Measurements from ENCODE around the gene TAF1B.

DNA sequence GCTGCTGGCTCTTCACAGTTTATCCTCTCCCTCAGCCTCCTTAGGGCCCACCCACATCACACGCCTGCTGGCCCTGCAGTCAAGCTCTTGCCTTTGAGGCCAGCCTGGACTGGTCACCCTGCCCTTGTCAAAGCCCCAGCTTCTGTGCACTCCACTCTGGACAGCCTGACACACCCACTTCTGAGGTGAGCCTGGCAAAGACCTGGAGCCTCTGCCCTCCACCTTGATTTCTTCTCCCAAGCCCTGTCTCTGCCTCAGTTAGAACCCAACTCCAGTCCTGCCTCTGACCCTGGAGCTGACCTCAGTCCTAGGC is 37.0 kb upstream of the TAF1B start:
- TF ChIP-seq, protein P1, sequence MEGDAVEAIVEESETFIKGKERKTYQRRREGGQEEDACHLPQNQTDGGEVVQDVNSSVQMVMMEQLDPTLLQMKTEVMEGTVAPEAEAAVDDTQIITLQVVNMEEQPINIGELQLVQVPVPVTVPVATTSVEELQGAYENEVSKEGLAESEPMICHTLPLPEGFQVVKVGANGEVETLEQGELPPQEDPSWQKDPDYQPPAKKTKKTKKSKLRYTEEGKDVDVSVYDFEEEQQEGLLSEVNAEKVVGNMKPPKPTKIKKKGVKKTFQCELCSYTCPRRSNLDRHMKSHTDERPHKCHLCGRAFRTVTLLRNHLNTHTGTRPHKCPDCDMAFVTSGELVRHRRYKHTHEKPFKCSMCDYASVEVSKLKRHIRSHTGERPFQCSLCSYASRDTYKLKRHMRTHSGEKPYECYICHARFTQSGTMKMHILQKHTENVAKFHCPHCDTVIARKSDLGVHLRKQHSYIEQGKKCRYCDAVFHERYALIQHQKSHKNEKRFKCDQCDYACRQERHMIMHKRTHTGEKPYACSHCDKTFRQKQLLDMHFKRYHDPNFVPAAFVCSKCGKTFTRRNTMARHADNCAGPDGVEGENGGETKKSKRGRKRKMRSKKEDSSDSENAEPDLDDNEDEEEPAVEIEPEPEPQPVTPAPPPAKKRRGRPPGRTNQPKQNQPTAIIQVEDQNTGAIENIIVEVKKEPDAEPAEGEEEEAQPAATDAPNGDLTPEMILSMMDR (IDR thresholded peaks at IDR 0.05; ENCODE audit: extremely low read depth in 1 of 2, insufficient read depth in 1 of 2, low read depth in 1 of 2, low read length in 2 of 2), result no peak
- TF ChIP-seq POLR2A (IDR thresholded peaks at IDR 0.05; ENCODE audit: low read depth, low read length) (no peak), POLR2AphosphoS5 (IDR thresholded peaks at IDR 0.05; ENCODE audit: insufficient read depth, low read depth, low read length) (no peak), MYC (IDR thresholded peaks at IDR 0.05; ENCODE audit: low read depth, low read length) (no peak), EZH2 (IDR thresholded peaks at IDR 0.05; ENCODE audit: borderline replicate concordance, low read depth, low read length, severe bottlenecking) (no peak), FOS (IDR thresholded peaks at IDR 0.05; ENCODE audit: borderline replicate concordance, insufficient read depth, low read length) (no peak)

Data from endothelial cell of umbilical vein (primary cell).